Esophagus muscularis mucosa (tissue), 4 donors: ENCODE data around the gene WWOX. TPM values are rescaled to one million over a fixed set of nuclear protein-coding genes. Genes with fewer than 3 reads are reported as not detected.
A peak's percentile ranks its signal among the peaks of the same experiment; 100 is the strongest.
"Not testable (repeated sequence)": the region's sequence is repeated elsewhere in the genome, so short reads cannot be mapped to it uniquely, and the experiment has no call there.

ENCODE experiments used
- DNase-seq: peaks from one replicate; pipeline ENCODE4 v3.0.0-alpha.2; 2017; ENCODE audit errors: extremely low spot score
- H3K27ac ChIP-seq, 4 donors: fragments of 200-600 bp; sonication (generic); replicated peaks in 1 of 4; 1 replicate in 3 of 4; 2 replicates in 1 of 4; pipeline ENCODE4 v1.5.1; 2016 to 2019; ENCODE audit warnings: mild to moderate bottlenecking in 1 of 4
- H3K27me3 ChIP-seq, 4 donors: fragments of 200-600 bp; sonication (generic); one replicate each; pipeline versions ENCODE4 v1.5.1 to v1.6.0; 2016 to 2019
- H3K36me3 ChIP-seq, 4 donors: fragments of 200-600 bp; sonication (generic); one replicate each; pipeline ENCODE4 v1.5.1; 2016 to 2019
- H3K4me1 ChIP-seq, 4 donors: fragments of 200-600 bp; sonication (generic); one replicate each; pipeline ENCODE4 v1.5.1; 2016 to 2019
- H3K4me3 ChIP-seq, 4 donors: fragments of 200-600 bp; sonication (generic); 1 replicate in 2 of 4; 2 replicates in 2 of 4; pipeline ENCODE4 v1.5.1; 2016 to 2019; ENCODE audit warnings: mild to moderate bottlenecking in 4 of 4, moderate library complexity in 1 of 4
- H3K9me3 ChIP-seq, 4 donors: fragments of 200-600 bp; sonication (generic); 1 replicate in 3 of 4; 2 replicates in 1 of 4; pipeline ENCODE4 v1.5.1; 2016 to 2019
- CTCF ChIP-seq, 3 experiments: fragments of 200-600 bp in 2 of 3; fragments of 450-650 bp in 1 of 3; sonication (generic) in 2 of 3; IDR thresholded peaks; one replicate each; pipeline ENCODE4 v1.5.1; 2017 to 2019; ENCODE audit warnings: antibody characterized with exemption in 3 of 3, mild to moderate bottlenecking in 2 of 3, moderate library complexity in 1 of 3
- EP300 ChIP-seq: sonication (generic); formaldehyde crosslinking; IDR thresholded peaks from one replicate; pipeline ENCODE4 v1.6.1; 2017; ENCODE audit warnings: antibody characterized with exemption
- POLR2A ChIP-seq: fragments of 450-650 bp; IDR thresholded peaks from one replicate; pipeline ENCODE4 v1.6.1; 2017; ENCODE audit warnings: antibody characterized with exemption, moderate library complexity, mild to moderate bottlenecking, low read depth
- POLR2AphosphoS5 ChIP-seq, 2 donors: sonication (generic); formaldehyde crosslinking; IDR thresholded peaks; one replicate each; pipeline ENCODE4 v1.6.1; 2017; ENCODE audit warnings: antibody characterized with exemption in 2 of 2
- WGBS: methylation state at CpG from one replicate; pipeline ENCODE4 v1.1.5; 2018; 5-methylcytosine and 5-hydroxymethylcytosine counted together
- intact Hi-C: fragments of 100-400 bp; cut with DNase I; formaldehyde crosslinking; loops from one replicate; pipeline ENCODE4 v1.15.1; 2023
- total RNA-seq, 4 donors: library from RNA; depleted of rRNA; stranded (reverse); fragments of >200 nt; gene quantifications; one replicate each; pipeline versions ENCODE4 v1.1.0 to v1.2.1, GENCODE V29; 2016

The WWOX gene
- total RNA-seq, 4 donors from 2014 or later, result 14.4 to 27.8 (median 15.4) TPM

DNA sequence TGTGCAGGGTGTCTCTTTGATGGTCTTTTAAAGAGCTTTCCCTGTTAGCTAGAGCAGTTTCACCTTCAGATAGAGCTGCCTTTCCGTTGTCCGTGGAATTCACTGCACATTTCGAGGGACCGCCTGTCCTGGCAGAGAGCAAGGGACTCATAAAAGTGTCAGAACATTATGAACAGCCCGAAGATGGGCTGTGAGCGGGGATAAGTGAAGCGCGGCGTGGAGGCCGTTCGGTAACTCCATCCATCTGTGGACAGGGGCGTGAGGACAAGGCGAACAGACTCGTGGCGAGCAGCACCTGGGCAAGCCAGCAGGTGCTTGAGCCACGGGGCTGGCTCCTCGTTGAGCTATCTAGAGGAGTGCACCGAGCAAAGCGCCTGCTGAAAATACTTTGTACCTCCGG, 1129.9 kb downstream of the WWOX start:
- Histone ChIP-seq H3K4me3 (no peak overlapping the region), H3K9me3 (no peaks in the 10 kb centered on the region), H3K27me3 (no peaks in the 10 kb centered on the region), H3K4me1 (no peaks in the 10 kb centered on the region), H3K27ac (no peak overlapping the region), H3K36me3 (no peaks in the 10 kb centered on the region)
- WGBS, result 86% methylated on average over 20 of the region's 20 CpGs
- intact Hi-C loops, result no loop called here
- TF ChIP-seq POLR2AphosphoS5 (IDR thresholded peaks at IDR 0.05), result no peak
- TF ChIP-seq POLR2A, result no peak
- TF ChIP-seq EP300, result no peak
- no peak for TF ChIP-seq CTCF (IDR thresholded peaks at IDR 0.05)
- DNase-seq, result no peak

- H3K4me3 ChIP-seq, H3K36me3 ChIP-seq, DNase-seq, H3K27ac ChIP-seq, H3K4me1 ChIP-seq, intact Hi-C loops, H3K9me3 ChIP-seq, H3K27me3 ChIP-seq: not testable (repeated sequence)
- WGBS, result 98% methylated on average over 2 of the region's 2 CpGs
Measured at GRCh38 chr16:79245700-79246099, 1146.2 kb downstream of the WWOX start.

- TF ChIP-seq POLR2AphosphoS5 (IDR thresholded peaks at IDR 0.05) (no peak), EP300 (no peak), CTCF (IDR thresholded peaks at IDR 0.05) (no peak), POLR2A (no peak)
- Histone ChIP-seq H3K36me3 (no peaks in the 10 kb centered on the region), H3K4me1 (no peaks in the 10 kb centered on the region), H3K4me3 (no peak overlapping the region), H3K27ac (no peak overlapping the region), H3K27me3 (no peaks in the 10 kb centered on the region), H3K9me3 (no peaks in the 10 kb centered on the region)
- DNase-seq, result peak; percentile 53
- intact Hi-C loops, result no loop called here
- WGBS, result 80% methylated on average over 5 of the region's 5 CpGs
Measured at GRCh38 chr16:79247386-79247785, 1147.9 kb downstream of the WWOX start.

GRCh38 chr16:79248351-79248750, 1148.9 kb downstream of the WWOX start:
- TF ChIP-seq EP300 (no peak), CTCF (IDR thresholded peaks at IDR 0.05) (no peak), POLR2AphosphoS5 (IDR thresholded peaks at IDR 0.05) (no peak), POLR2A (no peak)

DNA sequence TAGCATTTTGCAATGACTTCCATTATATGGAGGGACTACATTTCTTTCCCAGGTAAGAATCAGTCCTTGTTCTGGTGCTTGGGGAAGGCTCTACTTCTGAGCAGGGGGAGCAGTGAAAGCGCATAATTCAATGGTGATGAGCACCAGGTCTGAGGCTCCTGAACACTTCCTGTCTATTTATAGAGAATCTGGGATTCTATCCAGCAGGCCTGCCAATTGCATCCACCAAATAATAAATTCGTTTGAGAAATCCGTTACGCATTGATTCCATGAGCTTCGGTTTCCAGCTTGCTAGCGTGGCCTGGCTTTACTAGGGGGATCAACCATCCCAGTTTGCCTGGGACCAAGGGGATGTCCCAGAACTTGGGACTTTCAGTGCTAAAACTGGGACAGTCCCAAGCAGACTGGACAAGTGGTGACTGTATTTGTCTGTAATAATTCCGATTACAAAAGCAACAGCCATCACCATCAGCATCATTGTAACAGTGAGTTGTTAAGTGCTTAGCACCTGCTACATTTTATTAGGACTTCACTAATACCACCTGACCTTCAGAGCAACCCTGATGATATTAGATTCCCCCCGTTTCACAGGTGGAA, 1151.1 kb downstream of the WWOX start:
- no peaks in the 10 kb centered on the region for H3K9me3 ChIP-seq
- H3K27me3 ChIP-seq, result no peaks in the 10 kb centered on the region
- H3K4me1 ChIP-seq, result no peaks in the 10 kb centered on the region
- DNase-seq, result no peak
- intact Hi-C loops, result no loop called here
- no peak overlapping the region for H3K27ac ChIP-seq
- 61% methylated on average over 8 of the region's 8 CpGs for WGBS
- H3K36me3 ChIP-seq, result no peaks in the 10 kb centered on the region
- TF ChIP-seq EP300 (no peak), CTCF (IDR thresholded peaks at IDR 0.05) (no peak), POLR2AphosphoS5 (IDR thresholded peaks at IDR 0.05) (no peak), POLR2A (no peak)
- H3K4me3 ChIP-seq, result no peak overlapping the region

More at GRCh38 chr16:79248351-79248750, 1148.9 kb downstream of the WWOX start:
- Histone ChIP-seq H3K27me3 (no peaks in the 10 kb centered on the region), H3K27ac (no peak overlapping the region), H3K36me3 (no peaks in the 10 kb centered on the region), H3K4me3 (no peak overlapping the region), H3K4me1 (no peaks in the 10 kb centered on the region), H3K9me3 (no peaks in the 10 kb centered on the region)
- intact Hi-C loops, result no loop called here
- DNase-seq, result no peak
- 79% methylated on average over 1 of the region's 1 CpG for WGBS
